ENCODE measurements around the gene STPG1.

Gene STPG1

GRCh38 chr1:24325587-24326449 is 87.8 kb downstream of the STPG1 start:
- H3K4me3 ChIP-seq (ENCODE audit: low read depth, low read length): no peak overlapping the region
- no peak for DNase-seq (ENCODE audit: low read depth)

- no peak for DNase-seq (ENCODE audit: low read depth)
- no peak overlapping the region for H3K4me3 ChIP-seq (ENCODE audit: low read depth, low read length)
These were observed 88.7 kb downstream of the STPG1 start for GRCh38 chr1:24324903-24325302.

GRCh38 chr1:24323281-24323680 is 90.3 kb downstream of the STPG1 start:
- H3K4me3 ChIP-seq (ENCODE audit: low read depth, low read length): no peak overlapping the region
- no peak for DNase-seq (ENCODE audit: low read depth)

- peak overlapping the region; percentile 48 for H3K4me3 ChIP-seq (ENCODE audit: low read depth, low read length)
- DNase-seq (ENCODE audit: low read depth): no peak
These were observed 91.0 kb downstream of the STPG1 start for GRCh38 chr1:24322470-24323177.

- H3K4me3 ChIP-seq (ENCODE audit: low read depth, low read length): peak overlapping the region; percentile 48
- DNase-seq (ENCODE audit: low read depth): no peak
These were observed 91.7 kb downstream of the STPG1 start for GRCh38 chr1:24321697-24322469.

GRCh38 chr1:24321126-24321525 is 92.5 kb downstream of the STPG1 start:
- H3K4me3 ChIP-seq (ENCODE audit: low read depth, low read length): no peak overlapping the region
- no peak for DNase-seq (ENCODE audit: low read depth)

- H3K4me3 ChIP-seq (ENCODE audit: low read depth, low read length): no peak overlapping the region
- DNase-seq (ENCODE audit: low read depth): no peak
These were observed 93.6 kb downstream of the STPG1 start for GRCh38 chr1:24319962-24320361.

GRCh38 chr1:24319312-24319863 is 94.2 kb downstream of the STPG1 start, which contains the start of gene GRHL3:
TSS of gene GRHL3 (plus strand) at chr1:24319357. CDS start at chr1:24319552, 195 bp downstream.
- H3K4me3 ChIP-seq (ENCODE audit: low read depth, low read length): peak within 1 kb of the TSS; percentile 17
- DNase-seq (ENCODE audit: low read depth): no peak

GRCh38 chr1:24318615-24319311 is 94.8 kb downstream of the STPG1 start:
- no peak overlapping the region for H3K4me3 ChIP-seq (ENCODE audit: low read depth, low read length)
- no peak for DNase-seq (ENCODE audit: low read depth)

GRCh38 chr1:24317956-24318614 is 95.5 kb downstream of the STPG1 start:
- H3K4me3 ChIP-seq (ENCODE audit: low read depth, low read length): no peak overlapping the region
- DNase-seq (ENCODE audit: low read depth): no peak

GRCh38 chr1:24317081-24317480 is 96.5 kb downstream of the STPG1 start:
- H3K4me3 ChIP-seq (ENCODE audit: low read depth, low read length): no peak overlapping the region
- DNase-seq (ENCODE audit: low read depth): no peak

- H3K4me3 ChIP-seq (ENCODE audit: low read depth, low read length): no peak overlapping the region
- no peak for DNase-seq (ENCODE audit: low read depth)
These were observed 96.9 kb downstream of the STPG1 start for GRCh38 chr1:24316645-24317044.

GRCh38 chr1:24315391-24315790 is 98.2 kb downstream of the STPG1 start:
- H3K4me3 ChIP-seq (ENCODE audit: low read depth, low read length): no peak overlapping the region
- no peak for DNase-seq (ENCODE audit: low read depth)

GRCh38 chr1:24311741-24312140 is 101.8 kb downstream of the STPG1 start:
- no peak overlapping the region for H3K4me3 ChIP-seq (ENCODE audit: low read depth, low read length)
- no peak for DNase-seq (ENCODE audit: low read depth)

GRCh38 chr1:24311234-24311633 is 102.3 kb downstream of the STPG1 start:
- H3K4me3 ChIP-seq (ENCODE audit: low read depth, low read length): no peak overlapping the region

GRCh38 chr1:24309762-24310485 is 103.7 kb downstream of the STPG1 start:
- no peak for DNase-seq (ENCODE audit: low read depth)
- no peak overlapping the region for H3K4me3 ChIP-seq (ENCODE audit: low read depth, low read length)

More at GRCh38 chr1:24311234-24311633, 102.3 kb downstream of the STPG1 start:
- DNase-seq (ENCODE audit: low read depth): no peak

- no peak for DNase-seq (ENCODE audit: low read depth)
- H3K4me3 ChIP-seq (ENCODE audit: low read depth, low read length): no peak overlapping the region
These were observed 105.1 kb downstream of the STPG1 start for GRCh38 chr1:24308365-24309015.

Measured in skeletal muscle cell (primary cell).